Liver (tissue), 9 donors: ENCODE results near the gene MID1. TPM values are rescaled to one million over a fixed set of nuclear protein-coding genes. Genes with fewer than 3 reads are reported as not detected.

Source experiments
- DNase-seq: peaks from one replicate; pipeline ENCODE4 v3.0.0-alpha.2; 2017; ENCODE audit warnings: low spot score
- H3K27ac ChIP-seq, 2 donors: one replicate each; pipeline ENCODE4 v1.7.0; 2013; ENCODE audit warnings: inconsistent platforms in 2 of 2, low read length in 2 of 2, control low read depth in 1 of 2, low read depth in 1 of 2, mild to moderate bottlenecking in 1 of 2
- H3K27me3 ChIP-seq, 4 donors: one replicate each; pipeline versions ENCODE4 v1.6.1 to v1.7.0; 2013; ENCODE audit warnings: low read length in 3 of 4, inconsistent platforms in 1 of 4, mild to moderate bottlenecking in 1 of 4, moderate library complexity in 1 of 4; ENCODE audit not compliant: control insufficient read depth in 4 of 4, insufficient read depth in 4 of 4
- H3K36me3 ChIP-seq, 4 donors: one replicate each; pipeline versions ENCODE4 v1.6.1 to v1.7.0; 2013; ENCODE audit warnings: low read length in 3 of 4, mild to moderate bottlenecking in 3 of 4, low read depth in 1 of 4, moderate library complexity in 1 of 4; ENCODE audit not compliant: control insufficient read depth in 4 of 4, insufficient read depth in 3 of 4
- H3K4me1 ChIP-seq, 4 donors: one replicate each; pipeline versions ENCODE4 v1.6.1 to v1.7.0; 2013; ENCODE audit warnings: low read length in 3 of 4, mild to moderate bottlenecking in 3 of 4, moderate library complexity in 1 of 4; ENCODE audit not compliant: control insufficient read depth in 4 of 4, insufficient read depth in 4 of 4
- H3K4me3 ChIP-seq, 3 donors: one replicate each; pipeline versions ENCODE4 v1.6.1 to v1.7.0; 2013; ENCODE audit warnings: low read length in 3 of 3, control low read depth in 1 of 3, low read depth in 1 of 3, mild to moderate bottlenecking in 1 of 3
- H3K9ac ChIP-seq, 2 donors: one replicate each; pipeline ENCODE4 v1.7.0; 2013; ENCODE audit warnings: low read length in 2 of 2, mild to moderate bottlenecking in 2 of 2, moderate library complexity in 2 of 2, control low read depth in 1 of 2, low read depth in 1 of 2
- H3K9me3 ChIP-seq, 4 donors: one replicate each; pipeline versions ENCODE4 v1.6.1 to v1.7.0; 2013; ENCODE audit warnings: low read length in 3 of 4; ENCODE audit not compliant: control insufficient read depth in 4 of 4
- CTCF ChIP-seq: fragments of 150-350 bp; IDR thresholded peaks from 2 replicates; pipeline ENCODE4 v1.5.1; 2017; ENCODE audit warnings: improper control_type of control experiment, low read depth, low read length; ENCODE audit not compliant: missing input control
- EGR1 ChIP-seq, 2 donors: IDR thresholded peaks; 2 replicates each; pipeline ENCODE4 v1.6.1; 2016 to 2018; ENCODE audit warnings: antibody characterized with exemption in 2 of 2, low read depth in 2 of 2
- FOXA1 ChIP-seq: IDR thresholded peaks from 2 replicates; pipeline ENCODE4 v1.6.1; 2016; ENCODE audit warnings: antibody characterized with exemption
- FOXA2 ChIP-seq: IDR thresholded peaks from 2 replicates; pipeline ENCODE4 v1.6.1; 2016; ENCODE audit warnings: antibody characterized with exemption
- GABPA ChIP-seq, 2 donors: IDR thresholded peaks in 1 of 2; conservative IDR thresholded peaks in 1 of 2; 2 replicates each; pipeline ENCODE4 v1.6.1; 2016; ENCODE audit warnings: antibody characterized with exemption in 2 of 2, mild to moderate bottlenecking in 1 of 2, moderate library complexity in 1 of 2
- HNF4A ChIP-seq, 2 donors: conservative IDR thresholded peaks; 2 replicates each; pipeline ENCODE4 v1.6.1; 2016; ENCODE audit warnings: antibody characterized with exemption in 2 of 2, mild to moderate bottlenecking in 2 of 2
- HNF4G ChIP-seq: IDR thresholded peaks from 2 replicates; pipeline ENCODE4 v1.6.1; 2016; ENCODE audit warnings: antibody characterized with exemption
- JUND ChIP-seq, 2 donors: IDR thresholded peaks; 2 replicates each; pipeline ENCODE4 v1.6.1; 2016; ENCODE audit warnings: antibody characterized with exemption in 2 of 2
- NR2F2 ChIP-seq: IDR thresholded peaks from 2 replicates; pipeline ENCODE4 v1.6.1; 2016; ENCODE audit warnings: antibody characterized with exemption
- RAD21 ChIP-seq, 2 donors: IDR thresholded peaks; 2 replicates each; pipeline ENCODE4 v1.6.1; 2016; ENCODE audit warnings: antibody characterized with exemption in 2 of 2, mild to moderate bottlenecking in 2 of 2
- REST ChIP-seq: IDR thresholded peaks from 2 replicates; pipeline ENCODE4 v1.6.1; 2016; ENCODE audit warnings: antibody characterized with exemption, mild to moderate bottlenecking
- RXRA ChIP-seq, 2 donors: IDR thresholded peaks; 2 replicates each; pipeline ENCODE4 v1.6.1; 2017 to 2018; ENCODE audit warnings: antibody characterized with exemption in 2 of 2, mild to moderate bottlenecking in 1 of 2
- SP1 ChIP-seq: IDR thresholded peaks from 2 replicates; pipeline ENCODE4 v1.6.1; 2018; ENCODE audit warnings: antibody characterized with exemption, mild to moderate bottlenecking
- TAF1 ChIP-seq: conservative IDR thresholded peaks from 2 replicates; pipeline ENCODE4 v1.6.1; 2016; ENCODE audit warnings: antibody characterized with exemption, mild to moderate bottlenecking
- YY1 ChIP-seq: IDR thresholded peaks from 2 replicates; pipeline ENCODE4 v1.6.1; 2016; ENCODE audit warnings: antibody characterized with exemption, mild to moderate bottlenecking
- WGBS: extraction: QIAGEN DNeasy Blood & Tissue Kit; methylation state at CpG from one replicate; pipeline ENCODE4 v1.1.7; 2013; 5-methylcytosine and 5-hydroxymethylcytosine counted together
- polyA plus RNA-seq, 2 donors: library from polyadenylated mRNA; stranded (reverse) in 1 of 2; unstranded in 1 of 2; fragments of 200-250 nt in 1 of 2; fragments of >200 nt in 1 of 2; fragmentation: Nextera tagmentation in 1 of 2; extraction: Ambion mirVana in 1 of 2; gene quantifications; one replicate each; pipeline versions ENCODE4 v1.2.1 to v1.2.3, GENCODE V29; 2013 to 2015
- total RNA-seq, 2 donors: library from RNA; depleted of rRNA; stranded (reverse); fragments of >200 nt; gene quantifications; one replicate each; pipeline ENCODE4 v1.2.3, GENCODE V29; 2014
- TF ChIP-seq, protein P1 (sequence below): IDR thresholded peaks from 2 replicates; pipeline ENCODE4 v1.6.1; 2016; ENCODE audit warnings: antibody characterized with exemption
- TF ChIP-seq, protein P2 (sequence below): IDR thresholded peaks from 2 replicates; pipeline ENCODE4 v1.6.1; 2016; ENCODE audit warnings: antibody characterized with exemption
- TF ChIP-seq, protein P3 (sequence below): IDR thresholded peaks from 2 replicates; pipeline ENCODE4 v1.6.1; 2016; ENCODE audit warnings: antibody characterized with exemption
- donor health status: healthy.
- donor health status: healthy.
- donor health status: healthy.
- donor health status: healthy.
- donor health status: healthy.

The MID1 gene
- total and polyA plus RNA-seq, 4 donors: 1.8 to 7.9 (median 4.2) TPM

DNA sequence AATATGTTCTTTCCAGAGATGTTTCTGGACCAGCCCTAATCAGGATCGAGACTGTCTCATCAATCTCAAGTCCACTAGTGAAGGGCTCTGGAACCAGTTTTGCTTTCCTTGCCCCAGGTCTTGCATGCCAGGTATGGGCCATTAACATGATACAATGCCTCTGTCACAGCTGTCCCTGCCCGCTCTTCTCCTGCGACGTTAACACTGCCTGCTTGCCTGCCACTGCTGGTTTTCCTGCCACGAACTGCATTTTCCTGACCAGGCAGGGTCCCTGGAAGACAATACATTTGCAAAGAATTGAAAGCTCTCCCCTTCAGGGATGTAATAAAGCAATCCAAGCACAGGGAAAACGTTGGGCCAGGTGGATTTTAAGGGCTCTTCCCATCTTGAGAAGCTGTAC is 200.3 kb downstream of the MID1 start:
- H3K27me3 ChIP-seq: no peaks in the 10 kb centered on the region
- H3K27ac ChIP-seq: no peak overlapping the region
- H3K36me3 ChIP-seq: no peaks in the 10 kb centered on the region
- H3K9ac ChIP-seq: no peak overlapping the region
- H3K4me3 ChIP-seq: no peak overlapping the region
- no peaks in the 10 kb centered on the region for H3K4me1 ChIP-seq
- WGBS: 77% methylated on average over 6 of the region's 6 CpGs
- TF ChIP-seq SP1: no peak
- no peak for TF ChIP-seq FOXA2
- TF ChIP-seq YY1: no peak
- TF ChIP-seq RAD21 (IDR thresholded peaks at IDR 0.05): no peak
- TF ChIP-seq, protein P1, sequence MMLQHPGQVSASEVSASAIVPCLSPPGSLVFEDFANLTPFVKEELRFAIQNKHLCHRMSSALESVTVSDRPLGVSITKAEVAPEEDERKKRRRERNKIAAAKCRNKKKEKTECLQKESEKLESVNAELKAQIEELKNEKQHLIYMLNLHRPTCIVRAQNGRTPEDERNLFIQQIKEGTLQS: no peak
- no peak for TF ChIP-seq RXRA (IDR thresholded peaks at IDR 0.05)
- no peak for TF ChIP-seq REST
- TF ChIP-seq GABPA (IDR thresholded peaks at IDR 0.05 in 1 of 2, conservative IDR thresholded peaks at IDR 0.05 in 1 of 2): no peak
- TF ChIP-seq HNF4G: no peak
- TF ChIP-seq JUND (IDR thresholded peaks at IDR 0.05): no peak
- TF ChIP-seq FOXA1: no peak
- TF ChIP-seq, protein P2, sequence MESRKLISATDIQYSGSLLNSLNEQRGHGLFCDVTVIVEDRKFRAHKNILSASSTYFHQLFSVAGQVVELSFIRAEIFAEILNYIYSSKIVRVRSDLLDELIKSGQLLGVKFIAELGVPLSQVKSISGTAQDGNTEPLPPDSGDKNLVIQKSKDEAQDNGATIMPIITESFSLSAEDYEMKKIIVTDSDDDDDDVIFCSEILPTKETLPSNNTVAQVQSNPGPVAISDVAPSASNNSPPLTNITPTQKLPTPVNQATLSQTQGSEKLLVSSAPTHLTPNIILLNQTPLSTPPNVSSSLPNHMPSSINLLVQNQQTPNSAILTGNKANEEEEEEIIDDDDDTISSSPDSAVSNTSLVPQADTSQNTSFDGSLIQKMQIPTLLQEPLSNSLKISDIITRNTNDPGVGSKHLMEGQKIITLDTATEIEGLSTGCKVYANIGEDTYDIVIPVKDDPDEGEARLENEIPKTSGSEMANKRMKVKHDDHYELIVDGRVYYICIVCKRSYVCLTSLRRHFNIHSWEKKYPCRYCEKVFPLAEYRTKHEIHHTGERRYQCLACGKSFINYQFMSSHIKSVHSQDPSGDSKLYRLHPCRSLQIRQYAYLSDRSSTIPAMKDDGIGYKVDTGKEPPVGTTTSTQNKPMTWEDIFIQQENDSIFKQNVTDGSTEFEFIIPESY: no peak
- TF ChIP-seq TAF1: no peak
- TF ChIP-seq NR2F2: no peak
- TF ChIP-seq, protein P3, sequence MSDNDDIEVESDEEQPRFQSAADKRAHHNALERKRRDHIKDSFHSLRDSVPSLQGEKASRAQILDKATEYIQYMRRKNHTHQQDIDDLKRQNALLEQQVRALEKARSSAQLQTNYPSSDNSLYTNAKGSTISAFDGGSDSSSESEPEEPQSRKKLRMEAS: no peak
- no peak for TF ChIP-seq CTCF
- no peak for TF ChIP-seq HNF4A (conservative IDR thresholded peaks at IDR 0.05)
- no peak for TF ChIP-seq EGR1 (IDR thresholded peaks at IDR 0.05; ENCODE audit: low read depth in 2 of 2)
- no peak for DNase-seq
- H3K9me3 ChIP-seq: peaks cover 0 to 10% (median 0%) of the 10 kb centered on the region in 4 donors
